Neural cell (in vitro differentiated cells): ENCODE measurements around the gene BIRC5. TPM values are rescaled to one million over a fixed set of nuclear protein-coding genes. Genes with fewer than 3 reads are reported as not detected.
"Not testable (repeated sequence)": the region's sequence is repeated elsewhere in the genome, so short reads cannot be mapped to it uniquely, and the experiment has no call there.

Experiments
- H2AFZ ChIP-seq: fragments of 200-600, 300-800 bp; sonication (generic), shearing (Covaris generic); 2 replicates; pipeline ENCODE4 v1.6.0; 2014; ENCODE audit warnings: low read depth, mild to moderate bottlenecking, antibody characterized with exemption, low read length, moderate library complexity
- H3F3A ChIP-seq: fragments of 200-600 bp; shearing (Covaris generic); 2 replicates; pipeline ENCODE4 v1.6.1; 2016; ENCODE audit warnings: mild to moderate bottlenecking, moderate library complexity, mixed read lengths, antibody characterized with exemption, low read length; ENCODE audit not compliant: insufficient read depth, poor library complexity, severe bottlenecking
- H3K27ac ChIP-seq: fragments of 200-600, 300-800 bp; sonication (generic), shearing (Covaris generic); 2 replicates; pipeline ENCODE4 v1.5.1; 2014; ENCODE audit warnings: mild to moderate bottlenecking, low read length, moderate library complexity
- H3K27me3 ChIP-seq: fragments of 300-800, 200-600 bp; sonication (generic), shearing (Covaris generic); 2 replicates; pipeline ENCODE4 v1.6.0; 2014; ENCODE audit warnings: mild to moderate bottlenecking, low read depth, low read length, moderate library complexity; ENCODE audit not compliant: insufficient read depth
- H3K36me3 ChIP-seq: fragments of 300-800, 200-600 bp; sonication (generic), shearing (Covaris generic); 2 replicates; pipeline ENCODE4 v1.5.1; 2014; ENCODE audit warnings: mild to moderate bottlenecking, antibody characterized with exemption, low read length, moderate library complexity; ENCODE audit not compliant: insufficient read depth
- H3K4me2 ChIP-seq: fragments of 300-800, 200-600 bp; sonication (generic), shearing (Covaris generic); 2 replicates; pipeline ENCODE4 v1.6.0; 2014; ENCODE audit warnings: mild to moderate bottlenecking, low read length
- H3K4me3 ChIP-seq: fragments of 300-800, 200-600 bp; sonication (generic), shearing (Covaris generic); 2 replicates; pipeline ENCODE4 v1.5.1; 2014; ENCODE audit warnings: mild to moderate bottlenecking, low read length, moderate library complexity
- H3K79me2 ChIP-seq: fragments of 200-600 bp; shearing (Covaris generic); replicated peaks from 2 replicates; pipeline ENCODE4 v1.6.0; 2014; ENCODE audit warnings: mild to moderate bottlenecking, low read length, moderate library complexity; ENCODE audit not compliant: insufficient read depth
- H3K9ac ChIP-seq: fragments of 300-800, 200-600 bp; sonication (generic), shearing (Covaris generic); 2 replicates; pipeline ENCODE4 v1.6.1; 2016; ENCODE audit warnings: mild to moderate bottlenecking, low read length, mixed read lengths
- H3K9me2 ChIP-seq: fragments of 200-600 bp; shearing (Covaris generic); 2 replicates; pipeline ENCODE4 v1.6.1; 2016; ENCODE audit warnings: mild to moderate bottlenecking, low read length, mixed read lengths; ENCODE audit not compliant: insufficient read depth
- H3K9me3 ChIP-seq: fragments of 200-600, 300-800 bp; sonication (generic), shearing (Covaris generic); 2 replicates; pipeline ENCODE4 v1.6.1; 2016; ENCODE audit warnings: mild to moderate bottlenecking, mixed run types, low read length, moderate library complexity, mixed read lengths
- H4K20me1 ChIP-seq: fragments of 200-600 bp; shearing (Covaris generic); 2 replicates; pipeline ENCODE4 v1.6.1; 2016; ENCODE audit warnings: mild to moderate bottlenecking, mixed run types; ENCODE audit not compliant: insufficient read depth
- CTCF ChIP-seq: fragments of 450-650 bp; IDR thresholded peaks from 2 replicates; pipeline ENCODE4 v1.5.1; 2014; ENCODE audit warnings: antibody characterized with exemption, mild to moderate bottlenecking, moderate library complexity; ENCODE audit not compliant: poor library complexity, severe bottlenecking
- EP300 ChIP-seq: fragments of 450-650 bp; conservative IDR thresholded peaks from 2 replicates; pipeline ENCODE4 v1.6.1; 2014; ENCODE audit warnings: antibody characterized with exemption, mild to moderate bottlenecking, moderate library complexity; ENCODE audit not compliant: poor library complexity, severe bottlenecking
- EZH2 ChIP-seq: fragments of 200-600, 300-800 bp; shearing (Covaris generic), sonication (generic); IDR thresholded peaks from 2 replicates; pipeline ENCODE4 v1.6.1; 2014; ENCODE audit warnings: antibody characterized with exemption, low read length, borderline replicate concordance, mild to moderate bottlenecking; ENCODE audit not compliant: insufficient read depth, poor library complexity, severe bottlenecking
- MXI1 ChIP-seq: fragments of 450-650 bp; conservative IDR thresholded peaks from 2 replicates; pipeline ENCODE4 v1.6.1; 2014; ENCODE audit warnings: antibody characterized with exemption, mild to moderate bottlenecking; ENCODE audit not compliant: poor library complexity, severe bottlenecking
- POLR2AphosphoS5 ChIP-seq: IDR thresholded peaks from 2 replicates; pipeline ENCODE4 v1.6.1; 2012
- RAD21 ChIP-seq: fragments of 450-650 bp; conservative IDR thresholded peaks from 2 replicates; pipeline ENCODE4 v1.6.1; 2014; ENCODE audit warnings: antibody characterized with exemption, mild to moderate bottlenecking, moderate library complexity
- REST ChIP-seq: IDR thresholded peaks from 2 replicates; pipeline ENCODE4 v1.6.1; 2012; ENCODE audit warnings: borderline replicate concordance
- SMC3 ChIP-seq: fragments of 450-650 bp; conservative IDR thresholded peaks from 2 replicates; pipeline ENCODE4 v1.6.1; 2014; ENCODE audit warnings: antibody characterized with exemption, mild to moderate bottlenecking, moderate library complexity; ENCODE audit not compliant: poor library complexity
- TAF1 ChIP-seq: IDR thresholded peaks from 2 replicates; pipeline ENCODE4 v1.6.1; 2012; ENCODE audit warnings: low read depth
- polyA plus RNA-seq: library from polyadenylated mRNA; depleted of rRNA; stranded (reverse); fragments of >200 nt; gene quantifications from 2 replicates; pipeline ENCODE4 v1.2.3, GENCODE V29; 2014

The BIRC5 gene
- polyA plus RNA-seq, 1 donor from 2014 or later: 1.4 TPM

- H3F3A ChIP-seq: no peaks in the 10 kb centered on the region
- no peaks in the 10 kb centered on the region for H4K20me1 ChIP-seq
- H2AFZ ChIP-seq: no peak overlapping the region
- H3K9me3 ChIP-seq: no peaks in the 10 kb centered on the region
- H3K36me3 ChIP-seq: no peaks in the 10 kb centered on the region
- H3K27ac ChIP-seq: no peak overlapping the region
- TF ChIP-seq RAD21 (no peak), MXI1 (no peak), REST (no peak), TAF1 (no peak), EP300 (no peak), EZH2 (no peak), CTCF (no peak), SMC3 (no peak), POLR2AphosphoS5 (no peak)
- no peak overlapping the region for H3K4me2 ChIP-seq
- H3K79me2 ChIP-seq: no peaks in the 10 kb centered on the region
- peaks cover 29% of the 10 kb centered on the region for H3K27me3 ChIP-seq
- H3K9ac ChIP-seq: no peak overlapping the region
- no peak overlapping the region for H3K4me3 ChIP-seq
- H3K9me2 ChIP-seq: no peaks in the 10 kb centered on the region
These were observed 20.3 kb downstream of the BIRC5 start for GRCh38 chr17:78234261-78234865.

GRCh38 chr17:78235022-78235421, 21.0 kb downstream of the BIRC5 start:
- not testable (repeated sequence) for H3F3A ChIP-seq, H4K20me1 ChIP-seq, H3K79me2 ChIP-seq, H3K9me2 ChIP-seq, H3K4me3 ChIP-seq, H2AFZ ChIP-seq, H3K4me2 ChIP-seq, H3K9me3 ChIP-seq, H3K9ac ChIP-seq, H3K36me3 ChIP-seq, H3K27ac ChIP-seq
- H3K27me3 ChIP-seq: peaks cover 29% of the 10 kb centered on the region

GRCh38 chr17:78235885-78236284, 21.8 kb downstream of the BIRC5 start:
- H4K20me1 ChIP-seq: no peaks in the 10 kb centered on the region
- H3K9ac ChIP-seq: no peak overlapping the region
- no peaks in the 10 kb centered on the region for H3K9me3 ChIP-seq
- H3K27ac ChIP-seq: no peak overlapping the region
- H2AFZ ChIP-seq: no peak overlapping the region
- TF ChIP-seq EP300: no peak
- TF ChIP-seq RAD21: no peak
- no peak for TF ChIP-seq CTCF
- TF ChIP-seq SMC3: no peak
- no peak for TF ChIP-seq REST
- no peak for TF ChIP-seq EZH2
- no peak for TF ChIP-seq MXI1
- TF ChIP-seq TAF1: no peak
- no peak for TF ChIP-seq POLR2AphosphoS5
- H3K36me3 ChIP-seq: no peaks in the 10 kb centered on the region
- H3K4me3 ChIP-seq: no peak overlapping the region
- H3K4me2 ChIP-seq: no peak overlapping the region
- H3K9me2 ChIP-seq: no peaks in the 10 kb centered on the region
- H3K79me2 ChIP-seq: no peaks in the 10 kb centered on the region
- no peaks in the 10 kb centered on the region for H3F3A ChIP-seq
- peaks cover 22% of the 10 kb centered on the region for H3K27me3 ChIP-seq
